Neural cell (in vitro differentiated cells): ENCODE measurements around the gene TTF1. TPM values are rescaled to one million over a fixed set of nuclear protein-coding genes. Genes with fewer than 3 reads are reported as not detected.

Source experiments
- H2AFZ ChIP-seq: fragments of 200-600, 300-800 bp; sonication (generic), shearing (Covaris generic); 2 replicates; pipeline ENCODE4 v1.6.0; 2014; ENCODE audit warnings: low read depth, mild to moderate bottlenecking, antibody characterized with exemption, low read length, moderate library complexity
- H3F3A ChIP-seq: fragments of 200-600 bp; shearing (Covaris generic); 2 replicates; pipeline ENCODE4 v1.6.1; 2016; ENCODE audit warnings: mild to moderate bottlenecking, moderate library complexity, mixed read lengths, antibody characterized with exemption, low read length; ENCODE audit not compliant: insufficient read depth, poor library complexity, severe bottlenecking
- H3K27ac ChIP-seq: fragments of 200-600, 300-800 bp; sonication (generic), shearing (Covaris generic); 2 replicates; pipeline ENCODE4 v1.5.1; 2014; ENCODE audit warnings: mild to moderate bottlenecking, low read length, moderate library complexity
- H3K27me3 ChIP-seq: fragments of 300-800, 200-600 bp; sonication (generic), shearing (Covaris generic); 2 replicates; pipeline ENCODE4 v1.6.0; 2014; ENCODE audit warnings: mild to moderate bottlenecking, low read depth, low read length, moderate library complexity; ENCODE audit not compliant: insufficient read depth
- H3K36me3 ChIP-seq: fragments of 300-800, 200-600 bp; sonication (generic), shearing (Covaris generic); 2 replicates; pipeline ENCODE4 v1.5.1; 2014; ENCODE audit warnings: mild to moderate bottlenecking, antibody characterized with exemption, low read length, moderate library complexity; ENCODE audit not compliant: insufficient read depth
- H3K4me2 ChIP-seq: fragments of 300-800, 200-600 bp; sonication (generic), shearing (Covaris generic); 2 replicates; pipeline ENCODE4 v1.6.0; 2014; ENCODE audit warnings: mild to moderate bottlenecking, low read length
- H3K4me3 ChIP-seq: fragments of 300-800, 200-600 bp; sonication (generic), shearing (Covaris generic); 2 replicates; pipeline ENCODE4 v1.5.1; 2014; ENCODE audit warnings: mild to moderate bottlenecking, low read length, moderate library complexity
- H3K79me2 ChIP-seq: fragments of 200-600 bp; shearing (Covaris generic); replicated peaks from 2 replicates; pipeline ENCODE4 v1.6.0; 2014; ENCODE audit warnings: mild to moderate bottlenecking, low read length, moderate library complexity; ENCODE audit not compliant: insufficient read depth
- H3K9ac ChIP-seq: fragments of 300-800, 200-600 bp; sonication (generic), shearing (Covaris generic); 2 replicates; pipeline ENCODE4 v1.6.1; 2016; ENCODE audit warnings: mild to moderate bottlenecking, low read length, mixed read lengths
- H3K9me2 ChIP-seq: fragments of 200-600 bp; shearing (Covaris generic); 2 replicates; pipeline ENCODE4 v1.6.1; 2016; ENCODE audit warnings: mild to moderate bottlenecking, low read length, mixed read lengths; ENCODE audit not compliant: insufficient read depth
- H3K9me3 ChIP-seq: fragments of 200-600, 300-800 bp; sonication (generic), shearing (Covaris generic); 2 replicates; pipeline ENCODE4 v1.6.1; 2016; ENCODE audit warnings: mild to moderate bottlenecking, mixed run types, low read length, moderate library complexity, mixed read lengths
- H4K20me1 ChIP-seq: fragments of 200-600 bp; shearing (Covaris generic); 2 replicates; pipeline ENCODE4 v1.6.1; 2016; ENCODE audit warnings: mild to moderate bottlenecking, mixed run types; ENCODE audit not compliant: insufficient read depth
- CTCF ChIP-seq: fragments of 450-650 bp; IDR thresholded peaks from 2 replicates; pipeline ENCODE4 v1.5.1; 2014; ENCODE audit warnings: antibody characterized with exemption, mild to moderate bottlenecking, moderate library complexity; ENCODE audit not compliant: poor library complexity, severe bottlenecking
- EP300 ChIP-seq: fragments of 450-650 bp; conservative IDR thresholded peaks from 2 replicates; pipeline ENCODE4 v1.6.1; 2014; ENCODE audit warnings: antibody characterized with exemption, mild to moderate bottlenecking, moderate library complexity; ENCODE audit not compliant: poor library complexity, severe bottlenecking
- EZH2 ChIP-seq: fragments of 200-600, 300-800 bp; shearing (Covaris generic), sonication (generic); IDR thresholded peaks from 2 replicates; pipeline ENCODE4 v1.6.1; 2014; ENCODE audit warnings: antibody characterized with exemption, low read length, borderline replicate concordance, mild to moderate bottlenecking; ENCODE audit not compliant: insufficient read depth, poor library complexity, severe bottlenecking
- MXI1 ChIP-seq: fragments of 450-650 bp; conservative IDR thresholded peaks from 2 replicates; pipeline ENCODE4 v1.6.1; 2014; ENCODE audit warnings: antibody characterized with exemption, mild to moderate bottlenecking; ENCODE audit not compliant: poor library complexity, severe bottlenecking
- POLR2AphosphoS5 ChIP-seq: IDR thresholded peaks from 2 replicates; pipeline ENCODE4 v1.6.1; 2012
- RAD21 ChIP-seq: fragments of 450-650 bp; conservative IDR thresholded peaks from 2 replicates; pipeline ENCODE4 v1.6.1; 2014; ENCODE audit warnings: antibody characterized with exemption, mild to moderate bottlenecking, moderate library complexity
- SMC3 ChIP-seq: fragments of 450-650 bp; conservative IDR thresholded peaks from 2 replicates; pipeline ENCODE4 v1.6.1; 2014; ENCODE audit warnings: antibody characterized with exemption, mild to moderate bottlenecking, moderate library complexity; ENCODE audit not compliant: poor library complexity
- TAF1 ChIP-seq: IDR thresholded peaks from 2 replicates; pipeline ENCODE4 v1.6.1; 2012; ENCODE audit warnings: low read depth
- polyA plus RNA-seq: library from polyadenylated mRNA; depleted of rRNA; stranded (reverse); fragments of >200 nt; gene quantifications from 2 replicates; pipeline ENCODE4 v1.2.3, GENCODE V29; 2014
- TF ChIP-seq, protein P1 (sequence below): IDR thresholded peaks from 2 replicates; pipeline ENCODE4 v1.6.1; 2012; ENCODE audit warnings: borderline replicate concordance

TTF1 gene
- polyA plus RNA-seq, 1 donor from 2014 or later, result 27.1 TPM

GRCh38 chr9:132350861-132351315 lies 55.8 kb downstream of the TTF1 start:
- H3K79me2 ChIP-seq, result peaks cover 23% of the 10 kb centered on the region
- no peaks in the 10 kb centered on the region for H3F3A ChIP-seq
- H3K9me2 ChIP-seq, result no peaks in the 10 kb centered on the region
- H2AFZ ChIP-seq, result no peak overlapping the region
- TF ChIP-seq EZH2 (no peak), EP300 (no peak), CTCF (no peak), TAF1 (no peak), RAD21 (no peak)
- TF ChIP-seq, protein P1, sequence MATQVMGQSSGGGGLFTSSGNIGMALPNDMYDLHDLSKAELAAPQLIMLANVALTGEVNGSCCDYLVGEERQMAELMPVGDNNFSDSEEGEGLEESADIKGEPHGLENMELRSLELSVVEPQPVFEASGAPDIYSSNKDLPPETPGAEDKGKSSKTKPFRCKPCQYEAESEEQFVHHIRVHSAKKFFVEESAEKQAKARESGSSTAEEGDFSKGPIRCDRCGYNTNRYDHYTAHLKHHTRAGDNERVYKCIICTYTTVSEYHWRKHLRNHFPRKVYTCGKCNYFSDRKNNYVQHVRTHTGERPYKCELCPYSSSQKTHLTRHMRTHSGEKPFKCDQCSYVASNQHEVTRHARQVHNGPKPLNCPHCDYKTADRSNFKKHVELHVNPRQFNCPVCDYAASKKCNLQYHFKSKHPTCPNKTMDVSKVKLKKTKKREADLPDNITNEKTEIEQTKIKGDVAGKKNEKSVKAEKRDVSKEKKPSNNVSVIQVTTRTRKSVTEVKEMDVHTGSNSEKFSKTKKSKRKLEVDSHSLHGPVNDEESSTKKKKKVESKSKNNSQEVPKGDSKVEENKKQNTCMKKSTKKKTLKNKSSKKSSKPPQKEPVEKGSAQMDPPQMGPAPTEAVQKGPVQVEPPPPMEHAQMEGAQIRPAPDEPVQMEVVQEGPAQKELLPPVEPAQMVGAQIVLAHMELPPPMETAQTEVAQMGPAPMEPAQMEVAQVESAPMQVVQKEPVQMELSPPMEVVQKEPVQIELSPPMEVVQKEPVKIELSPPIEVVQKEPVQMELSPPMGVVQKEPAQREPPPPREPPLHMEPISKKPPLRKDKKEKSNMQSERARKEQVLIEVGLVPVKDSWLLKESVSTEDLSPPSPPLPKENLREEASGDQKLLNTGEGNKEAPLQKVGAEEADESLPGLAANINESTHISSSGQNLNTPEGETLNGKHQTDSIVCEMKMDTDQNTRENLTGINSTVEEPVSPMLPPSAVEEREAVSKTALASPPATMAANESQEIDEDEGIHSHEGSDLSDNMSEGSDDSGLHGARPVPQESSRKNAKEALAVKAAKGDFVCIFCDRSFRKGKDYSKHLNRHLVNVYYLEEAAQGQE, result no peak
- H3K9ac ChIP-seq, result no peak overlapping the region
- H3K27ac ChIP-seq, result no peak overlapping the region
- H3K4me2 ChIP-seq, result no peak overlapping the region
- H3K36me3 ChIP-seq, result no peaks in the 10 kb centered on the region
- no peak overlapping the region for H3K4me3 ChIP-seq
- H3K9me3 ChIP-seq, result no peaks in the 10 kb centered on the region
- H3K27me3 ChIP-seq, result no peaks in the 10 kb centered on the region
- H4K20me1 ChIP-seq, result no peaks in the 10 kb centered on the region

GRCh38 chr9:132348676-132349075 lies 58.0 kb downstream of the TTF1 start:
- Histone ChIP-seq H3K4me3 (no peak overlapping the region), H3K36me3 (no peaks in the 10 kb centered on the region), H4K20me1 (no peaks in the 10 kb centered on the region), H3F3A (no peaks in the 10 kb centered on the region), H3K4me2 (no peak overlapping the region), H3K9me3 (no peaks in the 10 kb centered on the region), H3K27me3 (no peaks in the 10 kb centered on the region), H3K79me2 (peaks cover 15% of the 10 kb centered on the region), H2AFZ (no peak overlapping the region), H3K9ac (no peak overlapping the region), H3K9me2 (no peaks in the 10 kb centered on the region), H3K27ac (no peak overlapping the region)
- TF ChIP-seq, protein P1, result no peak
- TF ChIP-seq EP300 (no peak), EZH2 (no peak), MXI1 (no peak), SMC3 (no peak), POLR2AphosphoS5 (no peak)
